ENCODE results near the gene WDR74.

The WDR74 gene

GRCh38 chr11:62882788-62883501, 43.6 kb upstream of the WDR74 start:
- peaks cover 58% of the 10 kb centered on the region for H3K36me3 ChIP-seq (replicated peaks)

DNA sequence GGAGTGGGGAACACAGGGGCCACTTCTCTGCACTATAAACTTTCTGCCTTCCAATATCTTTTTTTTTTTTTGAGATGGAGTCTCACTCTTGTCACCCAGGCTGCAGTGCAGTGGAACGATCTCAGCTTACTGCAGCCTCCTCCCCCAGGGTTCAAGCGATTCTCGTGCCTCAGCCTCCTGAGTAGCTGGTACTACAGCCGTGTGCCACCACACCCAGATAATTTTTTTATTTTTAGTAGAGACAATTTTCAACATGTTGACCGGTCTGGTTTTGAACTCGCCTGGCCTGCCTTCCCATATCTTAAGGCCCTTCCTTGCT, 43.0 kb upstream of the WDR74 start:
- TF ChIP-seq CTCF (IDR thresholded peaks at IDR 0.05; ENCODE audit: low read depth, low read length, missing control alignments), result no peak
- peak overlapping the region; percentile 97 for H3K27ac ChIP-seq
- no peaks in the 10 kb centered on the region for H3K27me3 ChIP-seq (replicated peaks)
- H3K4me3 ChIP-seq (ENCODE audit: low read depth, low read length), result peak overlapping the region; percentile 100
- no peak for DNase-seq
- H3K36me3 ChIP-seq (replicated peaks), result peaks cover 54% of the 10 kb centered on the region
- in situ Hi-C loops (cut with HindIII; ENCODE audit: low pct_ligation_motif_present, low sequenced_read_pairs), result no loop called here

More at GRCh38 chr11:62882788-62883501, 43.6 kb upstream of the WDR74 start:
- TF ChIP-seq CTCF (IDR thresholded peaks at IDR 0.05; ENCODE audit: low read depth, low read length, missing control alignments), result no peak
- no peak for DNase-seq
- Histone ChIP-seq H3K27ac (peak overlapping the region; percentile 97), H3K4me3 (ENCODE audit: low read depth, low read length) (peak overlapping the region; percentile 100), H3K27me3 (replicated peaks) (no peaks in the 10 kb centered on the region)
- in situ Hi-C loops (cut with HindIII; ENCODE audit: low pct_ligation_motif_present, low sequenced_read_pairs), result no loop called here

GRCh38 chr11:62881579-62882430, 42.4 kb upstream of the WDR74 start:
- in situ Hi-C loops (cut with HindIII; ENCODE audit: low pct_ligation_motif_present, low sequenced_read_pairs), result no loop called here
- peaks cover 48% of the 10 kb centered on the region for H3K36me3 ChIP-seq (replicated peaks)

GRCh38 chr11:62880803-62881578, 41.6 kb upstream of the WDR74 start, which contains the start of gene SLC3A2:
TSS of gene SLC3A2 (plus strand) at chr11:62880896. CDS start at chr11:62881024, 128 bp downstream.
- in situ Hi-C loops (cut with HindIII; ENCODE audit: low pct_ligation_motif_present, low sequenced_read_pairs), result no loop called here
- H3K36me3 ChIP-seq (replicated peaks), result peaks cover 42% of the 10 kb centered on the region
- no peaks in the 10 kb centered on the region for H3K27me3 ChIP-seq (replicated peaks)
- H3K27ac ChIP-seq, result peak within 1 kb of the TSS; percentile 97
- TF ChIP-seq CTCF (IDR thresholded peaks at IDR 0.05; ENCODE audit: low read depth, low read length, missing control alignments), result peak; percentile 68
- peak; percentile 76 for DNase-seq
- peak within 1 kb of the TSS; percentile 100 for H3K4me3 ChIP-seq (ENCODE audit: low read depth, low read length)

More at GRCh38 chr11:62881579-62882430, 42.4 kb upstream of the WDR74 start:
- Histone ChIP-seq H3K27ac (peak overlapping the region; percentile 97), H3K4me3 (ENCODE audit: low read depth, low read length) (peak overlapping the region; percentile 100), H3K27me3 (replicated peaks) (no peaks in the 10 kb centered on the region)
- TF ChIP-seq CTCF (IDR thresholded peaks at IDR 0.05; ENCODE audit: low read depth, low read length, missing control alignments), result no peak
- peak; percentile 97 for DNase-seq

DNA sequence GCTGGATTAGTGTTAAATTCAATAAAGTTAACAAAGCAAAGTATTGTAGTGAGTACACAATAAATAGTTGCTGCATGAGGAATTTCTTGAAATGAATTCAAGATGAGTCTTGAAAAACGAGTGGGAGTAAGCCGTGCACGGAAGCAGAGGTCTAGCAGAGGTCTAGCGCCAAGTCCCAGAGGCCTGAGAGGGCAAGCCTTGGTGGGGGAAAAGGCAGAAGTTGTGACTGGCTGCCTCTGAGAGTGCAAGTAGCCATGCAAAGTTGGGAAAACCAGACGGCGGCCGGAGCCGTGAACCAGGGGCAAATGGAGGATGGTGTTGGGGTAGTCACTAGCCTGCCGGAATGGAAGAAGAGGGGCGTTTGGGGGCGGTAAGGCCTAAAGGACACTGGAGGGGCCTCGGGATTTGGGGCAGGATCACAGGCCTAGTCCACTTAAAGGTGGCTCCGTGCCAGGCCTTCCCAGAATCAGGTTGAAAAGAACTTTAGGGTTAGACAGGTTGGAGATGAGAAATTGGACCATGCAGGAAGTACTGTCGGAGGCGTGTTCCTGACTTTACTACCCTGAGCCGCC, 40.9 kb upstream of the WDR74 start:
- Histone ChIP-seq H3K36me3 (replicated peaks) (peaks cover 35% of the 10 kb centered on the region), H3K4me3 (ENCODE audit: low read depth, low read length) (peak overlapping the region; percentile 100), H3K27ac (peak overlapping the region; percentile 97), H3K27me3 (replicated peaks) (no peaks in the 10 kb centered on the region)
- in situ Hi-C loops (cut with HindIII; ENCODE audit: low pct_ligation_motif_present, low sequenced_read_pairs), result no loop called here
- no peak for TF ChIP-seq CTCF (IDR thresholded peaks at IDR 0.05; ENCODE audit: low read depth, low read length, missing control alignments)
- peak; percentile 69 for DNase-seq
